ENCODE results near the gene APOL3.
A peak's percentile ranks its signal among the peaks of the same experiment; 100 is the strongest.
"Not testable (repeated sequence)": the region's sequence is repeated elsewhere in the genome, so short reads cannot be mapped to it uniquely, and the experiment has no call there.

Gene APOL3

DNA sequence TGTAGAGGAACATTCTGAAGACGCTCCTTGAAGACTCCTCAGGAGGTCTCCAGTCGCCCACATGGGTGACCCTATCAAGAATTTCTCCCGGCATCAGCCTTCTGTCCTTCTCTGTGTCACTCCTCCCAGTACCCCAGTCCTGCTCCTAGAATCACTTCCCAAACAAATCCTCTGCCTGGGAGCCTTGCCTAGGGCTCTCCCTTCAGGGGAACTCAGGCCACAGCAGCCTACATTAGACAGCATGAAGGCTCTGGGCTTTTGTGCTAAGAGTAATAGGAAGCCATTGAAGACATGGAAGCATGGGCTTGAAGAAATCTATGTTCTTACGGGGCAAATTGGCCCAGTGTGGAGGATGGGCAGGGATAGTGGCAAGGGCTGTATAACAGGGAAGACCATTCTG is 21.8 kb downstream of the APOL3 start:
- not testable (repeated sequence) for FAIRE-seq; DNase-seq (ENCODE audit: insufficient read length, low spot score)

DNA sequence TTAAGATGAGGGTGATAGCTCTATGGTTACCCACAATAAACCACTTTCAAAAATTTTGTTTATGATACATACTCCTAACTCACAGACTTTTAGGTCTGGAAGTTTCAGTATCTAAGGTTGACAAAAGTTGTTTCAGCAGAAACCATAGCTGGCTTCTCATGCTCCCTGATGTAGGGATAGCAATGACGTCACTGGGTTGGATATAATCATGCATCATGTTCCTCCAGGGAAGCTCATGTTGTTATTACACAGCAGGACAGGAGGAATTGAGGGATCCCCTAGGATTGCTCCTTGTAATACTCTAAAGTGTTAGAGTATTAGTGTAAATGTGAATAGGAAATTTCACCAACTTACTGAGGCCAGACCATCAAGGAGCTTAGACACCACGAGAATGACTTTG is 23.6 kb downstream of the APOL3 start:
- FAIRE-seq, result no peak
- no peak for DNase-seq (ENCODE audit: insufficient read length, low spot score)

DNA sequence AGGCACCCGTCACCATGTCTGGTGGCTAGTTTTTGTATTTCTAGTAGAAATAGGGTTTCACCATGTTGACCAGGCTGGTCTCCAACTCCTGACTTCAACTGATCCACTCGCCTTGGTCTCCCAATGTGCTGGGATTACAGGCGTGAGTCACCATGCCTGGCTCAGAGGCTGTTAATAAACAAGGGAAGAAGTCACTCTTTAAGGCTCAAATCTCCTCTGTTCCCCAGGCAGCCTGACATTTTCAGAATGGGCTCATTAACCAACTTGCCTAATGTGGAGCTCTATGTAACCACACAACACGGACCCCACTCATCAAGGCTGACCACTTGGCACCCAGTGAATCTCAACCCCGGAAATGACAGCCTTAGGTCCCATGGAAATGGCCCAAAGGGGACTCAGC is 24.1 kb downstream of the APOL3 start:
- FAIRE-seq, result no peak
- no peak for DNase-seq (ENCODE audit: insufficient read length, low spot score)

DNA sequence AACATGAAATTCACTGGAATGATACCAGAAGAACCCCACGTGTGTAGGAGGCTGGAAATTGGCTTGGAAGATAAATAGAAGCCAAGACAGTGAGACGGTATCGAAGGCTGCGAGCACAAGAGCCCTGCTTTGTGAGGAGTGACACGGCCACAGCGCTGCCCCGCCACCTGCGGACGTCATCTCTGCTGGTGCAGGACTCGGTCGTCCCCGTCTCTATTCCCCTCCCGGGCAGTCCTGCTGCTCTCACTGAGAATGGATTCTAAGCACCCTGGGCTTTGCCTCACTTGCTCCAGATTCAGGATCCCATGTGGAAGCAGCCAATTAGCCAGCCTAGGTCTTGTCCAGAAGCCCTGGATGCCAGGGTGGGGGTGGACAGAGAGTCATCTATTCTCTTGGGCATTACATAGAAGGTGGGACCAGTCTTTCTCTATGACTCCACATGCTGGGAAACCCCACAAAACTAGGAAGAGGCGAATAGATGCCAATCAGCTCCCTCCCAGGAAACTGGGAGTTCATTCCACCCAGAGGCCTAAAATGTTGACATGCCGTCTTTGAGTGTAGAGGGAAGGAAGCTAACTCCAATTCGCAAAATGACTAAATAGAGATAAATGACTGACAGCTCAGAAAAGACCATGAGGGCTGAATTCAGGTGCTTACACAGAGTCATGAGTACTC is 25.1 kb downstream of the APOL3 start:
- FAIRE-seq (no peak), DNase-seq (ENCODE audit: insufficient read length, low spot score) (no peak)

DNA sequence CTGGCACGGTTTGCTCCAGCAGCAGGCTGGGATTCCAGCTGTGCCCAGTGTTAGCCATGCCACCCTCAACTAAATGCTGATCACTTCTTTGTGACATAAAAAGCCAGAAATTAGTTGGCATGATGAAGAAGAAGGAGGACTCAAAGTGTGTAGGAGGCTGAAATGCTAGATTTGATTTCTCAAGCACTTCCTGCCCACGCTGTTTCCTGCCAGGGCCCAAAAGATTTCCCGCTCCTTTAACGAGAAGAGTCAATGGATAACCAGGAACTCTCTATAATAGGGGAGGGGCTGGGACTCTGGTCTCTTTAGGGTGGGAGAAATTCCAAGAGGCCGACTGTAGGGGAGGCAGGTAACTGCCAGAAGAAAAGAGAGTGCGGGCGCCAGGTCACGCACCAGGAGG is 26.4 kb downstream of the APOL3 start:
- FAIRE-seq (no peak), DNase-seq (ENCODE audit: insufficient read length, low spot score) (no peak)

DNA sequence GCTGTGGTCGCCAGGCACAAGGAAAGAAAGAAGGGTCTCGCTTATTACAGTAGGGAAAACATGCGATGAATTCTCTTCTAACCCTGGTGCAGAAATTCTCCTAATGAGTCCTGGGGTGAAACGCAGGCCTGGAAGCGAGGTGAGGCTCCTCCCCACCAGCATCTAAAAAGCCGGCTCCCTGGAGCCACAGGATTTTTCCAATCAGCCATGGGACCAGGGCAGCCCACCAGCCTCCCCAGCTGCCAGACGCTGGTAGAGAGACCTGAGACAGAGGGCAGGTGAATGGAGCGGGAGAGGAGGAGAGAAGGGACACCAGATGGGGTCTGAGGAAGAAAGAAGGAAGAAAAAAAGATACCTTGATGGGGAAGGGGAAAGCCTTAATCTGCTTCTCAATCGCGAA is 28.6 kb downstream of the APOL3 start:
- no peak for FAIRE-seq
- no peak for DNase-seq (ENCODE audit: insufficient read length, low spot score)

DNA sequence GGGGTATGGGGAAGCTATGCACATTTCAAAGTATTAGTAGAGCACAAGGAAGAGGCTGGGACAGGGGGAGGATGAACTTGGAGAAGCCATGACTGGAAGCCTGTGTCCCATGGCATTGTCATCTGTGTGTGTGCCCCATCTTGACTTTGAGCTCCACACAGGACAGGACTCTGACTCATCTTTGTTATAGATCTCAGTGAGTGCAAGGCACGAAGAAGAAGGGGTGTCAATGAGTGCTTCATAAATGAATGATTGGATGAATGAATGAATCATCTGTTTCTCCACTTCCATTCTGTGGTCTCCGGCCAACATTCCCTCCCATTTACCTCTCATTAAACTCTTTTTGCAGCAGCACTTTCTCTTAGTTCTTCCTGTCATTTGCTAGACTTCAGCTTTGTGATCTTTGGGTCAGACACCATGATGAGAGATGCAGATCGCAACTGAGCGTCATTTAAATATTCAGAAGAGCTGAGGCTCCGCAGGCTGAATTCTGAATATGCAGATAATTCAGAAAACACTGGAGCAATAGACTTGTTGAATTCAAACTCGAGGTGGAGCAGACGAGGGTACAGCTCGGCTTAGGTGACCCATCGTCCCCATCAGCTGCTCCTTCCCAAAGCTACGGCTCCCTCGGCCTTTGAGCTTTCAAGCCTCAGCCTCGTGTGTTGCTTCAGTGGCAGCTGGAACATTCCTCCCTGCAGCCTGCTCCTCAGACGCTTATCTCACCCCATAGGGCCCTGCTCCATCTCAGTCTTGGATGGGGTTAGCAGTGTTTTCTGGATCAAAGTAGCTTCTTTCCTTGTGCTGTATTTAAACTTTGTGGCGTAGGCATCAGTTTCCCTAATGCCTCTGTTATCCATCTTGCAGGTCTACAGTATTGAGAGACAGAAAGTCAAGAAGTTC is 30.8 kb downstream of the APOL3 start:
- DNase-seq (ENCODE audit: insufficient read length, low spot score), result no peak
- no peak for FAIRE-seq

DNA sequence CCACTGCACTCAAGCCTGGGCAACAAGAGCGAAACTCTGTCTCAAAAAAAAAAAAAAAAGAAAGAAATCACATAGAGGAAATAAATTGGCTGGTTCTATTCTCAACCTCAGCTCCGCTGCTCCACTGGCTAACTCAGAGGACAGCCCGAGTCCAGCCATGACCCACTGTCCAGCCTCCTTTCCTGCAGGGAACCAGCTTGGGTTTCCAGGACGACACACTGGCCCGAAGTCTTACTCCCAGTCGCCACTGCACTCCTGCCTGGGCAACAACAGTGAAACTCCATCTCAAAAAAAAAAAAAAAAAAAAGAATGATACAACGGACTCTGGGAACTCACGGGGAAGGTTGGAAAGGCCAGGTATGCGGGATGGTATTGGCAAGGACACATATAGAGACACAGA is 31.5 kb downstream of the APOL3 start:
- DNase-seq (ENCODE audit: insufficient read length, low spot score), result no peak
- no peak for FAIRE-seq

DNA sequence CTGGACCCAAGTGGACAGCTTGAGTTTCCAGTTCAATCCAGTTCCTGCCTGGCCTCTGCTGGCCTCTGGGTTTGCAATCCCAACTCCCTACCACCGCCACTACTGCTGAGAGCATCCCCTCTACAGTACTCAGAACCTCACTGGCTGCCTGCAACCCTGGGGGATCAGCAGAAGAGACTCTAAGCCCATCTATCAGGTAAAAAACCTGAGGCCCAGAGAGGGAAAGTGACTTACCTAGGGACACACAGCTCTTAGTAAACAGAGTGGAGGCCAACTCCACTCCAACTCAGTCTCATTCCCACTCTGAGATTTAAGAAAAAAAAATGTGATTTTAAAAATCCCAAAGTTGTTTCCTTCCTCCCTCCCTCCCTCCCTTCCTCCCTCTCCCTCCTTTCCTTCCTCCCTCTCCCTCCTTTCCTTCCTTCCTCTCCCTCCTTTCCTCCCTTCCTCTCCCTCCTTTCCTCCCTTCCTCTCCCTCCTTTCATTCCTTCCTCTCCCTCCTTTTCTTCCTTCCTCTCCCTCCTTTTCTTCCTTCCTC is 34.5 kb downstream of the APOL3 start:
- FAIRE-seq, result no peak
- DNase-seq (ENCODE audit: insufficient read length, low spot score), result no peak

DNA sequence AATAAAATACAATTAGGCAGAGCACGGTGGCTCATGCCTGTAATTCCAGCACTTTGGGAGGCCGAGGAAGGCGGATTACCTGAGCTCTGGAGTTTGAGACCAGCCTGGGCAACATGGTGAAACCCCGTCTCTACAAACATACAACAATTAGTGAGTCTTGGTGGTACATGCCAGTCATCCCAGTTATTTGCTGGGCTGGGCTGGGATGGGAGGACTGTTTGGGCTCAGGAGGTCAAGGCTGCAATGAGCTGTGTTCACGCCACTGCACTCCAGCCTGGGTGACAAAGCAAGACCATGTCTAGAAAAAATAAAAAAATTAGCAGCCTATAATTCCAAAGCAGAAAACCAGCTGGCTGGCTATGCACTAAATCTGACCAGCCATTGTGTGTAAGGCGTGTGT is 35.1 kb downstream of the APOL3 start:
- DNase-seq (ENCODE audit: insufficient read length, low spot score) (no peak), FAIRE-seq (no peak)

DNA sequence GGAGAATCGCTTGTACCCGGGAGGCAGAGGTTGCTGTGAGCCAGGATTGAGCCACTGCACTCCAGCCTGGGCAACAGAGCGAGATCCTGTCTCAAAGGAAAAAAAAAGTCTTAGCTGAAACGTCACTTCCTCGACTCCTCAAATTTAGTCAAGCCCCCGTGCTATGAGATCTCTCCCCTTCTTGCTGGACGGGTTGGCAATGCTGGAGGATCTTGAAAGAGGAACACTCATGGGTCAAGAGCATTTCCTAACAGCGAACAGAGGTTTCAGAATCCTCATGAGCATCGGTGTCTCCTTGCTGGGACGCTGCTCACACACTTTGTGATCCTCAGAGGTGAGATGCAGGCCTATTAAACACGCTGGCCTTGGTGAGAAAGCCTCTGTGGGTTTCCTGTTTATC is 35.9 kb downstream of the APOL3 start:
- DNase-seq (ENCODE audit: insufficient read length, low spot score), result no peak
- no peak for FAIRE-seq

DNA sequence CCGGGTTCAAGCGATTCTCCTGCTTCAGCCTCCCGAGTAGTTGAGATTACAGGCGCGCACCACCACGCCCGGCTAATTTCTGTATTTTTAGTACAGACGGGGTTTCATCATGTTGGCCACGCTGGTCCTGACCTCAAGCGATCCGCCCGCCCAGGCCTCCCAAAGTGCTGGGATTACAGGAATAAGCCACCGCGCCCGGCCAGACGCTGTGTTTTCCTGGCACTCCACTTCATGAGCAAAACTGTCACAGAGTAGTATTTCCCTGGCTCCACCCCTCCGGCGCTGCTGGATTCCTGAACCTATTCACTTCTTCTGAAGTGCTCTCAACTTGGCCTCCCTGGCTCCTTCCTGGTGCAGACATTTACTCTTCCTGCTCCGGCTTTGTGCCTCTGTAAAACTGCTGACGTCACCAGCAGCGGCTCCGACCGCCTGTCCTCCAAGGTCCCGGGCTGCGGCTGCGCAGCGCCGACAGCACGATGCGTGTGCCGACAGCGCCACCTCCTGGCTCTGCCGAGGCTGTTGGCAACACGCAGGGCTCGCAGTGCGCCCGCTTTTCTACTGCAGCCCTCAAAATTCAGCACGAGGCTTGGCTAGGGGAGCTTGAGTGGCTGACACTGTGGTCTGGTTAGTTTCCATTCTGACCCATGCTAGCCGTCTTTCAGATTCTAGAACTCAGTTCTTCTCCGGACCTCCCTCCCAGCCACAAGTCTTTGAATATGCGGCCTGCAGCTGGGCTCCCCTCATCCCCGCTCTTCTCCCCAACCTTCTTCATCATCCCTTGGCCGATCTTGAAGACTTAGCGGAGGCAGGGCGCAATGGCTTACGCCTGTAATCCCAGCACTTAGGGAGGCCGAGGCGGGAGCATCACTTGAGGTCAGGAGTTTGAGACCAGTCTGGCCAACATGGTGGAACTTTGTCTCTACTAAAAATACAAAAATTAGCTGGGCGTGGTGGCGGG is 36.6 kb downstream of the APOL3 start:
- FAIRE-seq (peak; percentile 70), DNase-seq (ENCODE audit: insufficient read length, low spot score) (peak; percentile 86)

DNA sequence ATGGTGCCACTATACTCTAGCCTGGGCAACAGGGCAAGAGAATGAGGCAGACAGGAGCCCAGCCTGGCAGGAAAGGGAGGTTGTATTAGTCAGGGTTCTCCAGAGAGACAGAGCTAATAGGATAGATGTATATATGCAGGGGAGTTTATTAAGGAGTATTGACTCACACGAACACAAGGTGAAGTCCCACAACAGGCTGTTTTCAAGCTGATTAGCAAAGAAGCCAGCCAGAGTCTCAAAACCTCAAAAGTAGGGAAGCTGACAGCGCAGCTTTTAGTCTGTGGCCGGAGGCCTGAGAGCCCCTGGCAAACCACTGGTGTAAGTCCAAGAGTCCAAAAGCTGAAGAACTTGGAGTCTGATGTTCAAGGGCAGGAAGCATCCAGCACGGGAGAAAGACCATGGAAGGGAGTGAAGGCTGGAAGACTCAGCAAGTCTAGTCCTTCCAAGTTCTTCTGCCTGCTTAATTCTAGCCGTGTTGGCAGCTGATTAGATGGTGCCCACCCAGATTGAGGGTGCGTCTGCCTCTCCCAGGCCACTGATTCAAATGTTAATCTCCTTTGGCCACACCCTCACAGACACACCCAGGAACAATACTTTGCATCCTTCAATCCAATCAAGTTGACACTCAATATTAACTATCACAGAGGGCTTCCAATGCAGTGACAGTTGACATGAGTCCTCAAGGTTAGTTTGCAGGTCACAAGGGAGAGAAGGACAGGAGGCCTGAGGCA is 39.8 kb downstream of the APOL3 start:
- not testable (repeated sequence) for DNase-seq (ENCODE audit: insufficient read length, low spot score); FAIRE-seq

DNA sequence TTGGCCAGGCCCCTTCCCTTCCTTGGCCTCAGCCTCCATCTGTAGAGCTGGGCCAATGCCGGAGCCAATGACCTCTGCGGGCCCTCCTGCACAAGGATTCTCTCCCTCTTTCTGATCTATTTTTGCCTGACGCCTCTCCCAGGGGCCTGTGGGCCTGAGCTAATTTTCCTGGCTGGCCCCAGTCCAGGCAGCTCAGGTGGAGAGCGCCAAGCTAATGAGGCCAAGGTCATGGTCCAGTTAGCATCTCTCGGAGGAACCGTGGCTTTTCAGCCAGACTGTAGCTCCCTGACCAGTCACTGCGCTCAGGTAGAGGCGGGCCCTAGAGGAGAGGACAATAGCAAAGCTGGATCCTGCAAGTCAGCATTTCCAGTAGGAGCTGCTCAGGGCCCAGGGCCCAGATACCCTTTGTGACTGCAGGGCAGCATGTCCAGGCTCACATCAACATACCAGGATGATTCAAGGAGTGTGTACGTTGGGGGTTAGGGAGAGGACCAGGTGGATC is 43.5 kb downstream of the APOL3 start:
- FAIRE-seq, result no peak
- no peak for DNase-seq (ENCODE audit: insufficient read length, low spot score)

DNA sequence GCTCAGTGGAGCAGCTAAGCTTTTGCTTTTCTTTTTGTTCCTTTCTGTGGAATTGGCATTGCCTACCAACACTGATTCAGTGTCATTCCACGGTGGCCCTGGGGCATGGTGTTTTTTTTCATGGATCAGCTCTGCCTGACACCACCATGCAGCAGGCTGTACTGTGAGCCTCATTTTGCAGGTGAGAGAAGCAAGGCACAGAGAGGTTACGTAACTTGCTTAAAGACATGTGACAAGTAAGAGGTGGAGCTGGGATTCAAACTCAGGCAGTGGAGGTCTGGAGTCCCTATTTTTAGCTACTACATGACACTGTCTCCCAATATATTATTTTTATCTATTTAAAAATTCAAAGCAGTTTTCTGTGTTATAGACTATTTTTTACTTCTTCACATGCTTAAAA is 44.4 kb downstream of the APOL3 start:
- no peak for DNase-seq (ENCODE audit: insufficient read length, low spot score)
- no peak for FAIRE-seq

DNA sequence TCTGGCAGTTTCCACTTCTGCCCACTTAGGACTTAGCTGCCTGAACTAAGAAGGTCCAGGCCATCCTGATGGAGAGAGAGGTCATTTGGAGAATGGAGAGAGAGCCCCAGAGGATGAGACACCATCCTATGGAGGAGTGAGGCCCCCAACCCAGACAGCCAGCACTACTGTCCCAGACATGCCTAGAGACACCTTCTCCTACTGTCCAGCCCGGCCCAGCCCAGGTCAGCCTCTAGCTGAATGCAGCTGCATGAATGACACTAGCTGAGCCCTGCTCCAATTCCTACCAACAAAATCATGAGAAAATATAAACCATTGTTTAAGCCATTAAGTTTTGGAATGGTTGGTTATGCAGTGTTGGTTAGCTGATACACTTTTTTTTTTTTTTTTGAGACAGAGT is 47.4 kb downstream of the APOL3 start:
- no peak for DNase-seq (ENCODE audit: insufficient read length, low spot score)
- no peak for FAIRE-seq

DNA sequence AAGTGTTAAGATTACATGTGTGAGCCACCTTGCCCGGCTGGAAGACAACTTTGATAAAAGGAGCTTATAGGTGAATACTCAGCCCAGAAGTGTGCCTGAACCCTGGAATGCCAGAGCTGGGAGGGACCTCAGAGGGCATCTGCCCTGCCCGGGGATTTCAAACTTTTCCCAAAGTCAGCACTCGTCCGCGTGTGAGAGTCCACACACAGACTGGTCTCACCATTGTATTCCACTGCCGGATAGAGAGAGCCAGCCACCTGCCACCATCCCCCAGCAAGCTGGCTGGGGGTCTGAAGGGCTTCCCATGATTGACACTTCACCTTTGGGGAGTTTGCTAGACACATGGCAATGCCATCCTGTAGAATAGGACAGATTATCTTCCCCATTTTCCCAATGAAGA is 49.2 kb downstream of the APOL3 start:
- DNase-seq (ENCODE audit: insufficient read length, low spot score) (no peak), FAIRE-seq (no peak)

DNA sequence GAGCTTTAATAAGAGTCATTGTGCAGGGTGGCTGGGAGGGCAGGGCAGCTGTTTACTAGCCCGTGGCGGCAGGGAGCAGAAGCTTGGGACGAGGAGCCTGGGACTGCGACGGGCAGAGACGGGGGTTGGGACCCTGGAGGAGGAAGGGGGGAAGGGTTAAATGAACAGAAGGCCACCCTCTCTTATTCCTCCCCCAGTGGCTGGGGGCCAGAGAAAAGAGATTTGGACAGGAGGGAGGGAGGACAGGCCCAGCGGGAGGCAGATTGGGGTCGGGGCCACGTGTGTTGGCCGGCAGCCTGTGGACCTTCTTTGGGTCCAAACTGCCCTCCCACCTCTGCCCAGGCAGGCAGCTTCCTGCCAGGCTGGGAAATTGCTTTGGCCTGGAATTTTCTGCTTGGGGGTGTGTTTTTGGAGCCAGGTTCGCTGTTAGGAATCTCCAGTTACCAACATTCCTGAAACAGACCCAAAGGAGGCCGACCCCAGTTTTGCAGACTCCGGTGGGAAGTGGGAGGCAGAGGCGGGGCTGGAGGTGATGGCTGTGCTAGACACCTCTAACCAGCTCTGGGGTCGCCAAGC is 50.2 kb downstream of the APOL3 start:
- peak; percentile 18 for DNase-seq (ENCODE audit: insufficient read length, low spot score)
- FAIRE-seq, result no peak

DNA sequence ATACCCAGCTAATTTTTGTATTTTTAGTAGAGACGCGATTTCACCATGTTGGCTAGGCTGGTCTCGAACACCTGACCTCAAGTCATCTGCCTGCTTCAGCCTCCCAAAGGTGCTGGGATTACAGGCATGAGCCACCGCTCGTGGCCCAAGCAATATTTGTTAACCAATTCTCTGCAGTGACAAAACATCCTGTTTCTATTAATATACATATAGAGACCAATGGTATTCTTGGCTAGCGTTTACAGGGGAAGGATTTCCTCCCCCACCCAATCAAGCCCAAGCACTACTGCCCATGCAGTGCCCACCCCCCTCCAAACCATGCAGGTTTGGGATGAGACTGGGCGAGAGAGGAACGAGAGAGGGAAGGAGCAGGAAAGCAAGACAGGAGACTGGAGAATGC is 53.1 kb downstream of the APOL3 start:
- no peak for FAIRE-seq
- DNase-seq (ENCODE audit: insufficient read length, low spot score), result no peak

DNA sequence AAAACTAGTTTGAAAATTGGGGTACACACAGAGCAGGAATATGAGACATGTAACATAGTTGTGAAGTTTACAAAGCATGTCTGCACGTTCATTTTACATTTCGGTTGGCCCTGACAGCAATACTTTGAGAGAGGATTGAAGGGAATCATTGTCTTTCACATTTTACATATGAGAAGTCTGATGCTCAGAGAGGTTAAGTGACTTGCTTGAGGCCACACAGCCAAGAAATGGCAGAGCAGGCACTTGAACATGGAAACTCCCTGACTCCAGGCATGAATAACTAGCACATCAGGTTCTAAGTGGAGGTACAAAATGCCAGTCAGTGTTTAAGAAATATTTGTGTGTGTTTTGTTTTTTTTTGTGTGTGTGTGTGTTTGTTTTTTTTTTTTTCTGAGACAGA is 53.6 kb downstream of the APOL3 start:
- DNase-seq (ENCODE audit: insufficient read length, low spot score) (no peak), FAIRE-seq (no peak)
